GM12892 (cell line): ENCODE data around the gene PDS5A.

Experiments used
- POLR2A ChIP-seq: IDR thresholded peaks from 2 replicates; pipeline ENCODE4 v1.6.1; 2011; ENCODE audit warnings: low read depth, low read length, control low read depth
- POLR2AphosphoS5 ChIP-seq: IDR thresholded peaks from 2 replicates; pipeline ENCODE4 v1.6.1; 2011; ENCODE audit warnings: low read depth, low read length, control low read depth

DNA sequence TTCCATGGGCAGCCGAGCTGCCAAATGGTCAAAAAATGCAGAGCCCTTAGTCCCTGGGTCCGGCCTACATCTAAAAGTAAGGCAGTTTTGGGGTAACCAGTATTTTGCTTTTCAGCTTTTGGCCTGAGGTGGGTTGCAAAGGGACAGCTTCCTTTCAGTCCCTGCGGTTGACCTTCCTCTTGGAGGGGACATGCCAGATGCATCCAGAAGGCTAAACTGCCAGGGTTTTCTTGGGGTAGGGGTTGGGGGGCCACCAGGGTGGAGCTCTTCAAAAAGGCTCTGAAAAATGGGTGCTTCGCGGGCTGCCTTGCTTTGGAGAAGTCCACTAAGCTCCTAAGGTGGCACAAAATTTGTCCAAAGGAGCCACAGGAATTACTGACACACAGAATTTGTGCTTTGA lies 159.1 kb downstream of the PDS5A start:
- no peak for TF ChIP-seq POLR2AphosphoS5
- TF ChIP-seq POLR2A = no peak
